GM18867 (cell line): ENCODE data around the gene MEGF6.

Experiments
- ATAC-seq: cut with Tn5 transposase; IDR thresholded peaks from one replicate; pipeline ENCODE4 v1.9.1; 2021; ENCODE audit warnings: mild to moderate bottlenecking, moderate library complexity; ENCODE audit not compliant: unreplicated experiment

Gene MEGF6

DNA sequence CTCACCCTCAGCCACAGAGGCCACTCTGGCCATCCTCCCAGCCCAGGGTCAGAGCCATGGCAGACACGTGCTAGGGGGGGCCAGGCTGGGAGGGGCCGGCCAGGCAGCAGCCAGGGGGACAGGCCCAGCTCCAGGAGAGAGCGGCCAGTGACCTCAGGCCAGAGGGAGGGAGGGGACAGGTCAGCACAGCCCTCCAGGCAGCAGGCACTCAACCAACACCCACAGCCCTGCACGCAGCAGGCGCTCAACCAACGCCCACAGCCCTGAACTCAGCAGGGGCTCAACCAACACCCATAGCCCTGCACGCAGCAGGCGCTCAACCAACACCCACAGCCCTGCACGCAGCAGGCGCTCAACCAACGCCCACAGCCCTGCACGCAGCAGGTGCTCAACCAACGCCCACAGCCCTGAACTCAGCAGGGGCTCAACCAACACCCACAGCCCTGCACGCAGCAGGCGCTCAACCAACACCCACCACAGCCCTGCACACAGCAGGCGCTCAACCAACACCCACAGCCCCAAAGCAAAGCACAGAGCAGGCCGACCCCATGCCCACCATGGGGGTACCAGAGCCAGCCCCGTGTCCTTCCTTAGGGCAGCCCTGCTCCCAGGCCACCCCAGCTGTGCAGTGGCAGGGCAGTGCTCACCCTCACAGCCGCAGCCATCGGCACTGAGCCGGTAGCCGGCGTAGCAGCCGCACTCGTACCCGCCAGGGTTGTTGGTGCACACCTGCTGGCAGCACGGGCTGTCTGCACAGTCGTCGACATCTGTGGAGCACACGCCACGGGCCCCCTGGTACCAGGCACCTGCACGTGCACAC, 101.0 kb downstream of the MEGF6 start:
- no peak for ATAC-seq

DNA sequence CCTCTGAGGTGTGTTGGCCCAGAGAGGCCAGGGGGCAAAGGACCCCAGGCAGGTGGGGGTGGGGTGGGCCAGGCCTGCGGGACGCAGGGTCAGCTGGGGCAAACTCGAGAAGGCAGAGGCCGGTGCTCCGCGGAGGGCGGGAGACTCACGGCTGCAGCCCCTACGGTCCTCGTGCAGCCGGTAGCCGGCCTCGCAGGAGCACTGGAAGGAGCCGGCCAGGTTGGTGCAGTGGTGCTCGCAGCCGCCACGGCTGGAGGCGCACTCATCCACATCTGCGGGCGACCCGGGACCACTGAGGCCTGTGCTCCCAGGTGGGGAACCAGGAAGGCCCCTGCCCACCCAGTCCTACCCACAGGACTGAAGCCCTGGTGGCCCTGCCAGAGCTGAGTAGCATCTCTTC, 101.6 kb downstream of the MEGF6 start:
- no peak for ATAC-seq

DNA sequence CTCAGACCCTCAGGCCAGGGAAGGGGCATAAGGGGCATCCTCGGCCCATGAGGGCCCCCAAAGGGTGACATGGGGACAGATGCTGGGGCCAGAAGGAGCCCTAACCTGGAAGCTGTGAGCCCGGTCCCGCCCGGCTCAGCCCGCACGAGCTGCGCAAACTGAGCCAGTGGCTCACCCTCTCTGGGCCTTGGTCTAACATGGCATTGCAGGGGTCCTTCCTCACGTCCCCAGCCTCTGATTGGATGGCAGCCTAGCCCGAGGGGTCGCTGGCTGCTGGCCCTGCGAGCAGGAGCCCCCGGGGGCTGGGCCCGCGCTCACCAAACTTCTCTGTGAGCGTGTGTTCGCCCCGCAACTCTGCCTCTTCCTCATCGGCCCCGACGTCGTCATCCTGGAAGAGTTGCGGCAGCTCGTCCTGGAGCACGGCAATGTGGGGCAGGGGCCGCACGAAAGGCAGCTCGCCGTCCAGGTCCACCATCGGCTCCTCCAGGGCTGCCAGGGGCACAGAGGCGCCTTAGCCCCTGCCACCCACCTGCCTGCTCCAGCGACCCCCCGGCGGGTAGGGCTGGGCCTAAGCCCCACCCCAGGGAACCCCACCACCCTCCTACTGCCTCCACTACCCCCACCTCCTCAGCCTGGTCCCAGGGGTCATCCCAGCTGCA, 102.4 kb downstream of the MEGF6 start:
- ATAC-seq, result no peak

DNA sequence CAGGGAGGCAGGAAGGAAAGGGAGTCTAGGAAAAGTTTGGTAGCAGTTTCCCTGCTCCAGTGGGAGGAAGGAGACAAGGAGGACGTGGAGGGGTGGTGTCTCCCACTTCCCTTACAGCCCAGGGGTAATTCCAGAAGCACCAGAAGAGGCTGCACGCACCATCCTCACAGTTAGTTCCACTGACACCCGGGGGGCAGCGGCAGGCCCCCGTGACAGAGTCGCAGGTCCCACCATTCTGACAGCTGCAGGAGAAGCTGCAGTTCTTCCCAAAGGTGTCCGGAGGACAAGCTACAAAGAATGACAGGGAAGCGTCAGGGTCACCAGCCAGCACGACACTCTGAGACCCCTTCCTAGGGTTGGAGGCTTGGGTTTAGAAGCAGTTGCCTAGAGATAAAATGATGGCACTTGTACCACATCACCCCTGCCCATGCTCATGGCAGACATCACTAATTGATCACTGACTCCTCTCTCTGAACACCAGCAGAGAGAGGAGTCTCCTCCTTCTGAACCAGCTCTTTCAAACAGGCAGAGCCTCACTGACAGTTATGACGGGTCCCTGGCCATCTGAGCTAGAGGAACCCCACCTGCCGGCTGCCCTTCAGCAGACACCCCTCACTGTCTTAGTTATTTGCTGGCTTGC, 103.6 kb downstream of the MEGF6 start:
- no peak for ATAC-seq

DNA sequence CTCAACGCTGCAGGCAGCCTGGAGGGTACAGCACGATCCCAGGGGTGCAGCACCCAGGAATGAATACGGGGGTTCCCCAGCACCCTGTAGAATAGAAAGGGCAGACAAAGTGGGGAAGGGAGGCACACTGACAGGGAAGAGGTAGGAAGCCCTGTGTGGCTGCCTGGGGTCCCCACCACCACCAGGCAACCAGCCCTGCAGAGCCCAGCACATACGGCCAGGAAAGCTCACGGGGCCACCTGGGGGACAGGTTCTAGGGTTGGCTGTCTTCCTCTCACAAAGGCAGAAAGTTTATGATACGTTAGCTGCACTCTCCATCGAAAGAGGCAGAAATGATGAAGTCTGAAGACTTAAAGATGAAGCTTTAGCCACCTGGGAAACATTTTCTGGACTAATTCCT, 104.4 kb downstream of the MEGF6 start:
- ATAC-seq, result no peak

DNA sequence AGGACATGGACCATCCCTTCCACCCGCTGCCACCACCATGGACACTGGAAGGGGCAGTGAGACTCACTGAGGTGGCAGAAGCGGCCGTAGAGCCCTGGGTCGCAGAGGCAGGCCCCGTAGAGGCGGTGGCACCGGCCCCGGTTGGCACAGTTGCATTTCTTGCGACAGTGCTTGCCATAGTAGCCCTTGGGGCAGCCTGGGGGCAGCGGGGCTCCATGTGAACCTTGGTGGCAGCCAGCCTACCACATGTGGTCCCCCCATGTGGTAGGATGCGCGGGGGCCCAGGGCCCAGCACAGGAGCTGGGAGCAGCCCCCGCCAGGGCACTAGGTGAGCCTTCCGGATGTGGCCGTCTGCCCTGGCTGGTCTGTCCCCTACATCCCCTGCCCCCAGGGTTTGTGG, 105.3 kb downstream of the MEGF6 start:
- no peak for ATAC-seq

DNA sequence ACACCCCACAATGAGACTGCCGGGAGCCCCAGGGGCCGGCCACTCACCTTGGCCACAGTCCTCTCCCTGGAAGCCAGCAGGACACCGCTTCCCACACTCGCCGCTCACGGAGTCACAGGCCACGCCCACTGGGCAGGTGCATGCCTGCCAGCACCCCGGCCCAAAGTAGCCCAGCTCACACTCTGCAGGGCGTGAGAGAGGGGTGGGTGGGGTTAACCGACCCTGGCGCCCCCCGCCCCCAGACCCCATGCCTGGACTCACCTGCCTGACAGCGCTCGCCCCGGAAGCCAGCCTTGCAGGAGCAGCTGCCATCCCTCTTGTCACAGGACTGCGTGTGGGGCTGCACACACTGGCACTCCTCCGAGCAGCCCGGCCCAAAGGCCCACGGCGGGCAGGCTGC, 106.1 kb downstream of the MEGF6 start:
- no peak for ATAC-seq

DNA sequence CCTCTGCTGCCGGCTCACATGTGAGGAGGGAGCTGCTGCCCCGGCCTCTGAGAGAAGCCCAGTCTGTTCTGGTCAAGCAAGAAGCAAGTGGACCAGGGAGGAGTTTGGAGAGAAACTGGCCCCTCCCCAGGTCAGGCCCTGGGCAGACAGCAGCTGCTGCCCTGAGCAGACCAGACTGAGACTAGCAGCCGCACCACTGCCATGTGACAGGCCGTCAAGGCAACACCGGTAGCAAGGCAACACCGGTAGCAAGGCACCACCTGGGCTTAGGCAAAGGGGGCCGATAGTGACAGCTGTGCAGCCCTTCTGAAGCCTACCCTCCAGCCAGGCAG, 106.5 kb downstream of the MEGF6 start:
- no peak for ATAC-seq

DNA sequence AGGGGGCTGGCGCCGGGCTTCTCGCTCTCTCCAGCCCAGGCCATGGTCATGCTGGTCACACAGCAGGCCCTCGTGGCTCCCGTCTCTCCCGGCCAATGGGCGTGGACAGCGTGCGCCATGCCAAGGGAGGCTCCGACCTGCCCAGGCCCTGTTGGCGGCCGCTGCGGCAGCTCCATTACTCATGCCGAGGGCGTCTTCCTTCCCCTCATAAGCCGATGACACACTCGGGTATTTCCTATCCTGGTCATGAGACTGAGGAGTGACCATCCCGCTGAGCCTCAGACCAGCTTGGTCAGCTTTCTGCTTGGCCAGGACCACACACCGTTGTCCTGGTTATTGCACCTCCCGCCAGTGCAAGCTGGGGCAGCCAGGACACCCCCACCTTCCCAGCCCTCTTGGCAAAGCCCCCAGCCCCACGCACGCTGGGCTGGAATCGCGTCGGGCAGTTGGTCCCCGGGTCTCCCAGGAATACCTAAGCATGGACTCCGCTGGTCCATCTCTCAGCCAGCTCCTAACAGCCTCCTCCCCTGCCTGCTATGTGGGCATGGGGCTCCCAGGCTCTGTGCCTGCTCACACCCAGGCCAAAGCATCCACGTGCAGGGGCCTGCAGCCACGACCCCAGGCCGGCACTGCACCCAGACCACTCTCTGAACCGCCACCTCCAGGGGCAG, 107.0 kb downstream of the MEGF6 start:
- ATAC-seq, result no peak

DNA sequence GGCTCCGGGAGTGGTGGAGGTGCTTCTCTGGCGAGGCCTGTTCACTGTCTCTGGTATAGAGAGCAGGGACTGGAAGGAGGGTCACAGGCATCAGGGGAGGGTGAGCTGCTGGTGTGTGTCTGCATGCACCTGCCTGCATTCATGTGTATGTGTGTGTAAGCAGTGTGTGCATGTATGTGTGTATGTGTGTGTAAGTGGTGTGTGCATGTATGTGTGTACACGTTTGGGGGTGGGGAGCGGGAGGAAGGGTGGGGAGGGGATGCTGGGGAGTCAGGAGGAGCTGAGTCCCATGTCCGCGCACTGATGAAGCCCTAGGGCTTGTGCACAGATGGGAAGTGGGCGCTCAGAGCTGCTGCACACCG, 107.8 kb downstream of the MEGF6 start:
- no peak for ATAC-seq

DNA sequence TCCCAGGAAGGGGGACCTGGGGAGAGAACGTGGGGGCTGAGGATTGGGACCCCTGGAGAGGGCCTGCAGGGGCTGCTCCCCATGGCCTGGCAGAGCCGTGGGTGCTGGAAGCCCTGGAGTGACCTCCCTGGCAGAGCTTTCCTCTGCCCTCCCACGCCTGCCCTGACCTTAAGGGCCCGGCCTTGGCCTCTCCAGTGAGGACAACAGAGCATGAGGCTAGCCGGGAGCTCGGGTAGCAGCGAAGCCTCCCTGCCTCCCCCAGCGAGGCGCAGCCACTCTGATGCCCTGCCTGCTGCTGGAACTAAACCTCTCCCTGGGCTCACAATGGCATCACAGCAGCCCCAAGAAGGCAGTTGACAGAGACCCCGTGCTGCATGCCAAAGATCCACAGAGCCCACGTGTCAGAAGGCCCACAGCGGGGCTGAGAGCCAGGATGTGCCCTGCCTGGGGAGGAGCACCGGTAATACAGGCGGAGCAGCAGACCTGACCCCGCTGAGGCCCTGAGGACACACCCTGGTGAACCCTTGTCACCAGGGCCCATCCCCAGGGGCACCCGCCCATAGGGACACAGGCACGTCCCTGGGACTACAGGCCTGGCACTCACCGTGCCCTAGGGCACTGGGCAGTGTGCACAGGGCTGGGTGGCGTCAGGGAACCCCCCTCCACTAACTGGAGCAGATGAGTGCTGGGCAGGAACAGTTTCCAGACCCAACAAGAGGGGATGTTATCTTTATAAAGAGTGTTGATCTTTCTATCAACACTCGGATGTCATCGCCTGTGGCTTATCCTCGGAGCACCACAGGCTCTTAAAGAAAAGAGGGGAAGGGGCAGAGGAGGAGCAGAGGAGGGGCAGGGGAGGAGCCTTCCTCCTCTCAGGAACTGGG, 108.4 kb downstream of the MEGF6 start:
- no peak for ATAC-seq

DNA sequence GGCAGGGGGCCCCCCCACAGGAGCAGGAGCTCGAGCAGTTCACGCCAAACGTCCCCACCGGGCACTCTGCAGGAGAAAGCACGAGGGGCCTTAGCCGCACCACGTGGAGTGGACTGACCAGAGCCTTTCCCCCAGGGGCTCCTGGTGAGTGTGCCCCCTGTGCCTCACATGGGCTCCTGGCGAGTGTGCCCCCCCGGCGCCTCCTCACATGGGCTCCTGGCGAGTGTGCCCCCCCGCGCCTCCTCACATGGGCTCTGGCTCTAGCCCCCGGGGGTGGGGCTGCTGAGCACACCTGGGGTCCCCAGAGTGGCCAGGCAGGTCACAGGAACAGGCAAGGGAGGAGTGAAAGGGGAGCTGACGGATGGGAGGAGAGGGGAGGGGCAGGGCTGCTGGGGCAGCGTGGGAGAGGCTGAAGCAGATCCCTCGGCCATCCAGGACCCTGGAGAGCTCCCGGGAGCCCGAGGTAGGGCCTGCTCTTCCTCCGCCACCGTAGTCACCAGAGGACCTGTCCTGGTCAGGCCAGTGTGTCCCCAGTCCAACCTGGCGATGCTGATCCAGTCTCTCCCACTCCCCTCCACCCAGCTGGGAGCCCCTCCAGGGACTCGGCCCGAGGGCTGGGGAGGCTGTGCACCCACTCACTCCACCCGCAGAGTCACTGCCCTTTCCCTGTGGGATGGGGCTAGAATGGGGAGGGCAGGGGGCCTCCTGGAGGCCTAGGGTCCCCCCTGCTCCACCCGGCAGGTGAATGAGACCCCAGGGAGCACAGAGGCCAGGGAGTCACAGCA, 109.3 kb downstream of the MEGF6 start:
- ATAC-seq, result no peak

DNA sequence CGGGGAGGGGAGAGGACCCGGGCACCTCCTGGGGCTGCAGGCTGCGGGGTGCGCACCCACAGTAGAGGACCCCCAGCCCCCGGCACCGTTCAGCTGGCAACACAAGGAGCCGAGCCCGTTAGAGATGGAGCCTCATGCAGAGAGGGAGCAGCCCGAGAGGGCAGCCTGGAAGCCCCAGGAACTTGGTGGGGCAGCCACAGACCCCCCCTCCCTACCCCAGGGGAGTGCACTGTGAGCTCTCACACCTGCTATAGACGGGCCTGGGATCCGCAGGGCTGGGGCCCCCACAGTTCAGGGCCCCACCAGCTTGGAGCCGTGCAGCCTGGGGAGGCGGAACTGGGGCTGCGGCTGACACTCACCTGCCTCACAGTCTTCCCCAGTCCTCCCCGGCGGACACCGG, 109.9 kb downstream of the MEGF6 start:
- ATAC-seq, result no peak

DNA sequence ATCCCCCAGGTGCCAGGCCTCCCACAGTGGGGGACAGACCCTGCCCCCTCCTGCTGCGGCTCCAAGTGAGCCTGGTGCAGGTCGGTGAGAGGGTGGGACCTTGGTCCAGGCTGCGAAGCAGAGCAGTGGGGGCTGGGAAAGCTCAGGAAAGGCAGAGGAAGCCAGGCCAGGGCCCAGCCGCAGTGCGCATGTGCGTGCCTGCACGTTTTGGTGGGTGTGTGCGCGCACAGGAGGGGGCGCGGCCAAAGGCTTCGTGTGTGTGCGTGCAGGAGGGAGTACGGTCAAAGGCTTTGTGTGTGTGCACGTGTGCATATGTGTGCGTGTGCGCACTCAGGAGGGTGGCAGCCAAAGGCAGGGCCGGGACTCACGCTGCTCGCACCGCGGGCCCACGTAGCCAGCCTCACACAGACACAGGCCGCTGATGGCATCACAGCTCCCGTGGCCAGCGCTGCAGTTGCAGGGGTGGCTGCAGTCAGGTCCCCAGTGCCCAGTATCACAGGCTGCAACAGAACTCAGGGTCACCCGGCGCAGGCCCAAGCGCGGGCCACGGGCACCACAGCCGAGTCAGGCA, 111.0 kb downstream of the MEGF6 start:
- no peak for ATAC-seq

DNA sequence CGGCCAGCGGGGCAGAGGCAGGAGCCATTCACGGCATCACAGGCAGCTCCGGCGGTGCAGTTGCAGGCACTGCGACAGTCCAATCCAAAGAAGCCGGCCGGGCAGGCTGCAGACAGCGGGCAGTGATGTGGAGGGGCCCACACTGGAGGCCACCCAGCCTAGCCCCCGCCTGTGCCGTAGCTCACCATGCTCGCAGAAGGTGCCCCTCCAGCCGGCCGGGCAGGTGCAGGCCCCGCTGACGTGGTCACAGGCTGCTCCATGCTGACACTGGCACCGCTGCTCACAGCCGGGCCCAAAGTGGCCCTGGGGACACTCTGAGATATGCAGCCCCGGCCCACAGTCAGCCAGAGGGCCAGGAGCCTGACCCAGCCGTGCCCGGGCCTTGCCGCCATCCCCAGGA, 111.7 kb downstream of the MEGF6 start:
- ATAC-seq, result no peak

DNA sequence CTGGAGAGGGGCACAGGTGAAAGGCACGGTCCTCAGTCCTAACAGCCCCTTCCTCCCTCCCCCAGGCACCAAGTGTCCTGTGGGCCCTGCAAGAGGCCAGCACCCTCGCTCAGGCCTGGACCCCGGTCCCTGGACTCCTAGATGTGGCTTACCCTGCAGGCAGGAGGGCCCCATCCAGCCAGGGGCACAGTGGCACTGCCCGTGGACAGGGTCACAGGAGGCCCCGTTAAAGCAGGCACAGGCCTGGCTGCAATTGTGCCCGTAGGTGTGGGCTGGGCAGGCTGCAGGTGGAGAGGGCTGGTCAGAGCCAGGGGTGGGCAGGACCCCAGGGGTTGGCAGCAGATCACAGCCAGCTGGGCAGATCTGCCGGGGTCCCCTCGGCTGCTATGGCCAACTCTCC, 112.3 kb downstream of the MEGF6 start:
- ATAC-seq, result no peak

DNA sequence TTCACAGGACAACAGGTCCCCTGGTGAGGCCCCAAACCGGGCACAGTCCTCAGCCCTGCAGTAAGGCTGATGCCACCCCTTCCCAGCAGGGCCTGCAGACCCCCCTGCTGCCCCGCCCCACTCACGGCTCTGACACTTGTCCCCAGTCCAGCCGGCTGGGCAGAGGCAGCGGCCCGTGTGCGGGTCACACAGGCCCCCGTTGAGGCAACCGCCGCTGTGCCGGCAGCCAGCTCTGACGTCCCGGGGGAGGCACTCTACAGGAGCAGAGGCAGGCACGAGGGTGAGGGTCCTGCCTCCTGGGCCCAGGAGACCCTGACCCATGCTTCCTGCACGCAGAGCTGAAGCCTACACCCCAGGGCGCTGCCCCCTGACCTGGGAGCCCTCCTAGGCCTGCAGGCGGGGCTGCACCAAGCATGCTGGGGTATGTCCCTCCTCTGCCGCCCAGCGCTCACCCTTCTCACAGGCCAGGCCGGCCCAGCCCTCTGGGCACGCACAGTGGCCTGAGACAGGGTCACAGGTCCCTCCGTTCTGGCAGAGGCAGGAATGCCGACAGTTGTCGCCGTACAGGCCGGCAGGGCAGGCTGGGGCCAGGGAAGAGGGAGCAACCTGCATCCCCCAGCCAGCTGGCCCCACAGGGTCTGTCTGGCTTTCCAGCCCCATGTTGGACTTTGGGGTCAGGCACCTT, 112.9 kb downstream of the MEGF6 start:
- ATAC-seq, result no peak

DNA sequence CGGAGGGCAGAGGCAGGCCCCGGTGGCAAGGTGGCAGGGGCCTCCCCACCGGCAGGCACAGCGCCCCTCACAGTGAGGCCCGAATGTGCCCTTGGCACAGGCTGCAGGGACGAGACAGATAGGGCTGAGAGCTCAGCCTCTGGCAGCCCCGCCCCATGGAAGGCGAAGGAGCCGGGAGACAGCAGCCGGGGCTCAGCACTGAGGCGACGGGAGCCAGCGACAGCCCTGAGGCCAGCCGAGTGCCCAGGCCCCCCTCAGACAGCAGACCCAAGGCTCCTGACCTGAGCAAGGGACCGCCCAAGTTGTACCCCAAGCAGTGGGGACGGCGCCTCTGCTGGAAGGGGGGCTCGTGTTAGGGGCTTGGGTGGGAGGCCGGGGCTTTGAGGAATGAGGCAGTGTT, 113.8 kb downstream of the MEGF6 start:
- no peak for ATAC-seq

DNA sequence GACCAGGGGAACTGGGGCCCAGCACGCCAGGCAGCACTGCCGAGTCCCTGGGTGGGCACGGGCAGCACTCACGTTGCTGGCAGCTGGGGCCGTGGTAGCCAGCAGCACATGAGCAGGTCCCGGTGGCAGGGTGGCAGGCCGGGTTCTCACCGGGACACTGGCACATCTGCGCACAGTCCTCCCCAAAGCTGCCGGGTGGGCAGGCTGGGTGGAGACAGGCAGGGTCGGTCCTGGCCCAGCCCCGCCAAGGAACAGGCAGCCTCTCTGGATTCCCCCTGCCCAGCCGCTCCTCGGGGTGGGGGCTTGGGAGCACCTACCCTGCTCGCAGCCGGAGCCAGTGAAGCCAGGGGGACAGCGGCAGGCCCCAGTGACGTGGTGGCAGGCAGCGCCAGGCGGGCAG, 114.4 kb downstream of the MEGF6 start:
- no peak for ATAC-seq
